Colonic mucosa (tissue), 4 donors: ENCODE measurements around the gene ESYT2. TPM values are rescaled to one million over a fixed set of nuclear protein-coding genes. Genes with fewer than 3 reads are reported as not detected.

Source experiments
- DNase-seq: peaks from one replicate; pipeline ENCODE4 v3.0.0-alpha.2; 2020
- H3K27ac ChIP-seq: fragments of 200-600 bp; one replicate; pipeline ENCODE4 v1.8.0; 2021
- H3K27me3 ChIP-seq: fragments of 200-600 bp; one replicate; pipeline ENCODE4 v1.8.0; 2021
- H3K36me3 ChIP-seq: fragments of 200-600 bp; one replicate; pipeline ENCODE4 v1.8.0; 2021
- H3K4me1 ChIP-seq: fragments of 200-600 bp; one replicate; pipeline ENCODE4 v1.8.0; 2021; ENCODE audit warnings: mild to moderate bottlenecking
- H3K4me3 ChIP-seq: fragments of 200-600 bp; one replicate; pipeline ENCODE4 v1.8.0; 2021
- H3K9ac ChIP-seq, 2 donors: one replicate each; pipeline ENCODE4 v1.7.0; 2013; ENCODE audit warnings: control low read depth in 2 of 2, low read depth in 2 of 2, low read length in 2 of 2
- H3K9me3 ChIP-seq: fragments of 200-600 bp; one replicate; pipeline ENCODE4 v1.8.0; 2021
- CTCF ChIP-seq: fragments of 200-600 bp; IDR thresholded peaks from one replicate; pipeline ENCODE4 v1.8.0; 2022; ENCODE audit warnings: antibody characterized with exemption, mild to moderate bottlenecking
- intact Hi-C: fragments of 100-400 bp; cut with DNase I; formaldehyde crosslinking; loops from one replicate; pipeline ENCODE4 v1.14.1; 2022
- total RNA-seq, 2 donors: library from RNA; stranded (reverse); fragmentation: NEBNext Ultra II Directional in 1 of 2; extraction: Animal tissue kit (Norgen Biotek cat#: 25700) in 1 of 2; gene quantifications; one replicate each; pipeline ENCODE4 v1.2.1, GENCODE V29; 2021
- donor health status: healthy.
- donor health status: DM: no; HTN: no; CAD: no.
- donor health status: DM: no; HTN: no; CAD: no.

ESYT2 gene
- total RNA-seq, 2 donors from 2014 or later = 57.5 to 105 TPM

- peaks cover 6% of the 10 kb centered on the region for H3K36me3 ChIP-seq
- no peak overlapping the region for H3K27ac ChIP-seq
- no peaks in the 10 kb centered on the region for H3K9me3 ChIP-seq
- H3K4me3 ChIP-seq = no peak overlapping the region
- no peaks in the 10 kb centered on the region for H3K4me1 ChIP-seq
- no peak for DNase-seq
- H3K27me3 ChIP-seq = no peaks in the 10 kb centered on the region
- H3K9ac ChIP-seq = no peak overlapping the region
- intact Hi-C loops = no loop called here
- no peak for TF ChIP-seq CTCF
Observed at GRCh38 chr7:158733775-158734494, 95.4 kb downstream of the ESYT2 start.

DNA sequence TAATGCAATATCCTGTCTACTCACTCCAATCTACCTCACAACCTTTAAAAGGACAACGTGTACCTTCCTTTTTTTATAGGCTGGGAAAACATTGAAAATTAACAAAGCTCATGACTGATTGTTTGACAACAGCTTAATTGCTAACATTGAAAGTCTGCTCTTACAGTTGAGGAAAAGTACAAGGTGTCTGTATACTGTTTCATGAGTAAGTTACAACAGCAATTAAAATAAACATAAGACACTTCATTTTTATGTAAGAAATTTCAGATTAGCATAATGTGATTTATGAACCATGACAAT, 96.1 kb downstream of the ESYT2 start:
- Histone ChIP-seq H3K27me3 (no peaks in the 10 kb centered on the region), H3K36me3 (peaks cover 6% of the 10 kb centered on the region), H3K4me3 (no peak overlapping the region), H3K4me1 (no peaks in the 10 kb centered on the region), H3K9me3 (no peaks in the 10 kb centered on the region), H3K27ac (no peak overlapping the region), H3K9ac (no peak overlapping the region)
- TF ChIP-seq CTCF = no peak
- no peak for DNase-seq
- intact Hi-C loops = no loop called here

- H3K9me3 ChIP-seq = no peaks in the 10 kb centered on the region
- DNase-seq = no peak
- H3K27ac ChIP-seq = no peak overlapping the region
- intact Hi-C loops = no loop called here
- no peak overlapping the region for H3K9ac ChIP-seq
- H3K4me3 ChIP-seq = no peak overlapping the region
- H3K27me3 ChIP-seq = no peaks in the 10 kb centered on the region
- TF ChIP-seq CTCF = no peak
- peaks cover 6% of the 10 kb centered on the region for H3K36me3 ChIP-seq
- H3K4me1 ChIP-seq = no peaks in the 10 kb centered on the region
Observed at GRCh38 chr7:158732494-158733219, 96.7 kb downstream of the ESYT2 start.

GRCh38 chr7:158731761-158732160, 97.5 kb downstream of the ESYT2 start:
- peaks cover 3% of the 10 kb centered on the region for H3K36me3 ChIP-seq
- H3K4me1 ChIP-seq = no peaks in the 10 kb centered on the region
- H3K9ac ChIP-seq = no peak overlapping the region
- H3K4me3 ChIP-seq = no peak overlapping the region
- no peak for DNase-seq
- intact Hi-C loops = no loop called here
- H3K27me3 ChIP-seq = no peaks in the 10 kb centered on the region
- no peak for TF ChIP-seq CTCF
- no peak overlapping the region for H3K27ac ChIP-seq
- no peaks in the 10 kb centered on the region for H3K9me3 ChIP-seq

DNA sequence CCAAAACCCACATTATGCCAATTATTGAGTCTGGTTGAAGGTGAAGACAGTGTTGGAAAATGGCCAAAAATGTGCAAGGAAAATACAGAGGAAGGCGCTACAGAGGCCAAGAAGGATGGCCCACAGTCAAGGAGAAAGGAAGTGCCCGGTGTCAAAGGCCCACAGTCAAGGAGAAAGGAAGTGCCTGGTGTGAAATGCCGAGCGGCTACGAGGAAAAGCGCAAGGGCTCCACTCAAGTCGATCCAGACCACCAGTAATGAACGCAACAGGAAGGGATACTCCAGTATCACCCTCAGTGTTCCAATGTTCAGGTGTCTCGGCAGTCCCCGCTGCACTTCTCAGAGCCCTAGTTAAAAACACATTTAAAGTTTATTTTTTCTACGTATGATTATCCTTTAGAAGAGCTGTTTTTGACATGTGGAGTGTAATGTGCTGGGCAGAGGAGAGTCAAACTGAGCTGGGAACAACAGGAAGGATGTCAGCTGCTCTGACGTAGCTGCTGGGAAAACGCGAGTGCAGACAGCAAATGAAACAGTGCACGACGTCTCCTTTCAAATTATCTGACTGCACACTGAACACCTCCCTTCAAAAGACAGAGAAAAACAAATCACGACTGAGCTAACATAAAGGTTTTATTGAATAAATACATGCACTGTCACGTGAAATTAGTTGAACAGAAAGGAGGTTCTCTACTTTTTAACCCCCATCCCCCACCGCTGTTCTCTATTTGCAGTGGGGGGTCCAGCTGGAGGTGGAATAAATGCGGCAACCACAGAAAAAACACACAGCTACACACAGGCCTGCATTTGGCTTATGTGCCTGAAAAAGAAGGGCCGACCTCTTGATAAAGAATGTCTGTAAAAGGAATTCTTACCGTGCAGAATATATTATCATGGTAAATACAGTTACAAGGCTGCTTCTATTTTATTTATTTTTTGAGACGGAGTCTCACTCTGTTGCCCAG, 98.6 kb downstream of the ESYT2 start:
- no peak for DNase-seq
- intact Hi-C loops = no loop called here
- H3K36me3 ChIP-seq = no peaks in the 10 kb centered on the region
- no peak overlapping the region for H3K9ac ChIP-seq
- no peak overlapping the region for H3K27ac ChIP-seq
- H3K27me3 ChIP-seq = no peaks in the 10 kb centered on the region
- no peak overlapping the region for H3K4me3 ChIP-seq
- TF ChIP-seq CTCF = no peak
- H3K9me3 ChIP-seq = no peaks in the 10 kb centered on the region
- no peaks in the 10 kb centered on the region for H3K4me1 ChIP-seq
